ENCODE measurements around the gene TRIM8.
"Not testable (repeated sequence)": the region's sequence is repeated elsewhere in the genome, so short reads cannot be mapped to it uniquely, and the experiment has no call there.

Gene TRIM8

GRCh38 chr10:102670871-102671434, 26.7 kb downstream of the TRIM8 start:
- no peak for DNase-seq

- DNase-seq: no peak
Observed at GRCh38 chr10:102673236-102673818, 29.0 kb downstream of the TRIM8 start.

DNA sequence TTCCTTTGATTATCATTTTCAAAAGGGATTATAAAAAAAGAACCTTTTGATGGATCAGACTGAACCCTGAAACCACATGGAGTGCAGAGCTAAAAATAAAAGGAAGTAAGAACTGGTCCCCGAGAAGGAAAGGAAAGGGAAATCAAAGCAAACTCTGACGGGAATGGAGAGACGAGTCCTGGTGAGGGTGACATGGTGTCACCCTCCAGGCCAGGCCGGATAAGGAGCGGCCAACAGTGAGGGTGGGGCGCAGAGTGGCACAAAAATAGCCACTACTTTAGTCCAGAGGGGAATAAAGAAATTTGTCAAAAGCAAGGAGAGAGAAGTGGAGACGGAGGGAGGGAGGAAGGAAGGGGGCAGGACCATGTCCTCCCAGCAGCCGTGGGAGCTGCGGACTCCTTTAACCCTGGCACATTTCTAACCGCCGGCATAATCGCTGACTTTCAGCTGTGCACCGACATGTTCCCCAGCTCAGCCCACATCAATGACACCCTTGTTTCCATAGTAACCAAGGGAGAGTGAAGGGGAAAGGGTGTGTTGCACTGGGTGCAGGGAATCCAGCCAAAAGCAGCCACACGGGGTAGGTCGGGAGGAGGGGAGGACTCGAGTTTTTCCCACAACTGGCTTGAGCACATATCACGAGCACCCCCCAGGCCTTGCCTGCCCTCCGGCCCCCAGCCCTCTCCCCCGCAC, 29.7 kb downstream of the TRIM8 start:
- DNase-seq: peak in 10 of 14 donors; percentile 14 to 66 (median 52)

DNA sequence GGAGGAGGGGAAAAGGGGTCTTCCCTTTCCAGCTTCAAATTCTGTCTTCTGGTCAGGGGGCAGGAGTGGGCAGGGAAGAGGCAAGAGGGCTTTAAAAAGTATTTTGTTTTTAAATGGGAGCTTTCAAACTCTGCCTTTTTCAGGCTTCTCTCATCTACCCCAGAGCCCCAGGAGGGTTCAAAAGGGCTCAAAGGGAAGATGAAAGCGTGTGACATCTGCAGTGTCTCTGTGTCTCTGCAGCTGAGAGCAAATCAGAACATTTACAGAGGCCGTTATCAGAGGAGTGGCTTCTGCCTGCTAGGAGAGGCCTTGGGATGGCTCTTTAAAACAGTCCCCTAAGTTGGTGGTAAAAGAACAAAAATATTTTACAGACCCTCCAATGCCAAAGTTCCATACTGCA, 30.3 kb downstream of the TRIM8 start:
- peak in 1 of 14 donors; percentile 60 for DNase-seq

DNA sequence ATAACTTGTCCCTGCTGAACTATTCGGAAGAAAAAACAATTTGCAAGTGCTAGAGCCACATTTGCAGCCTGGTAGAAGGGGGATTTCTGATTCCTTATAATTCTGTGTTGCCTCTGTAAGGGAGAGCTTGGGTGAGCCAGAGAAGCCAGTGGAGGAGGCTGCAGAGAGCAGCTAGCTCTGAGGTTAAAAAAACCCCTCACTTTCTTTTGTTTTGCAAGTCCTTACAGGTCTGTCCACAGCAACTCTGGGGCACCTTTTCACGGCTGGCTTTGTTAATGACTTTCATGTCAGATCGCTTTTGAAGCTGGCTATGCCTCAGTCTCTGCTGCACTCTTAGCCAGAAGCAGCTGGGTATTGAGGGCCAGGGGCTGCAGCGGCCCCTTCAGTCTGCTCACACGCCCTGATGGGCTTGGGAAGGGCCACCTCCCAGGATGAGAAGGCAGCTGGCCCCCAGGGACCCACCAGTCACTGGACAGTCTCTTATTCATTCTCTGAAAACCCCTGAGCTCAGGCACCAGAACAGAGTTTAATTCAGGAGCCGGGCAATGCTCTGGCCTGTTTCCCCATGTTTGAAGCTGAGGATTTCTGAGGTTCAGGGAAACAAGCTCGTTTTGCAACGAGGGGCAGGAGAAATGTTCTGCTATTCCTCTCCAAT, 30.9 kb downstream of the TRIM8 start:
- DNase-seq: peak in 2 of 14 donors; percentile 34 to 36

GRCh38 chr10:102675666-102676533, 31.6 kb downstream of the TRIM8 start:
- peak in 3 of 14 donors; percentile 26 to 34 (median 29) for DNase-seq

GRCh38 chr10:102676534-102677315, 32.4 kb downstream of the TRIM8 start:
- DNase-seq: no peak

DNA sequence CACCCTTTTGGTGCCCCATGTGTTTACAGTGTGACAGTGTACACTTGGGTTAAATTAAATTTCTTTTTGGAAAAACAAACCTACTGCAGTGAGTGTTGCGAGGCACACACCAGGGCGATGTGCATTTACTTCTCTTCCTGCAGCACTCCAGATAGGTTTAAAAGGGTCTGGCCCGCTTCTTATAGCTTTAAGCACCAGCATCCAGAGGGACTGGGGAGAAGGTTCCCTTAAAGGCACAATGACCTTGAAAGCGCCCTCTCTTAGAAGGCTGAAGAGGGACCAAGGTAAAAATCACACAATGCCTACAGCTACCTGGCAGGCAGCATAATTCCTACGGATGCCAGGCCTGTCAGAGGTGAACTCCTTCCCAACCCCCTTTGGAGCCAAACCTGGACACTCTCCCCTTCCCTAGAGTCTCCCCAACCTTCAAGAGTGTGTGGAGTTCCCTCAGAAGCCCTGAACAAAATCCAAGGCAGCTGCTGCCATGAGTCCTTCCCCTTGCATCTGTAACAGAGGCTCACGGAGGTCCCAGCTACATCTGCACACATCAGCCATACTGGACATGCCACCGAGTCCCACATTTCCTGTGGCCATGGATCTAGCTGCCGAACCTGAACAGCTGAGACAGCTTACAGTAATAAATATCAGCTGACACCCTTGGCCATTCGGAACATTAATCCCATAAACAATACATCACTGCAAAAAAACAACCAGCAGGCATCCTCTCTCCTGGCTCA, 33.2 kb downstream of the TRIM8 start:
- DNase-seq: no peak

GRCh38 chr10:102678068-102678400, 33.8 kb downstream of the TRIM8 start:
- DNase-seq: no peak

DNA sequence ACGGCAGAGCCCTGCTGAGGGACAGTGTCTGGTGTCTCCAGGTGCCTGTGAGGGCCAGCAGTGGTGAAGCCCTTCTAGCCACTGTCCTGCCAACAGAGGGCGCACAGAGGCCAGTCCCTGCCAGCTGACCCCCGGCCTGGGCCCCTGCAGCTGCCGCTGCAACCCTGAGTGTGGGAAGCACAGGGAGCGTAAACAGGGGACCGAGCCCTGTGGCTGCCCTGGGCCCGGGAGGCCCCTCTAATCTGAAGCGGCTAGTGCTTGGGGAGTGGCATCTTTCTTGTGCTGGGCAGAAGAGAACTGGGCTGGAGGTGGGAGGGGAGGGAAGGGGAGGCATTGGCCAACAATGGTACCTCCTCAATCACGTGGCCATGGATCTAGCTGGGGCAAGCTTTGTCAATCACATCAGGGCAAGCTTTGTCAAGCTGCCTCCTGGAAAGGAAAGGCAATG, 34.6 kb downstream of the TRIM8 start:
- DNase-seq: peak in 11 of 14 donors; percentile 38 to 86 (median 79)

DNA sequence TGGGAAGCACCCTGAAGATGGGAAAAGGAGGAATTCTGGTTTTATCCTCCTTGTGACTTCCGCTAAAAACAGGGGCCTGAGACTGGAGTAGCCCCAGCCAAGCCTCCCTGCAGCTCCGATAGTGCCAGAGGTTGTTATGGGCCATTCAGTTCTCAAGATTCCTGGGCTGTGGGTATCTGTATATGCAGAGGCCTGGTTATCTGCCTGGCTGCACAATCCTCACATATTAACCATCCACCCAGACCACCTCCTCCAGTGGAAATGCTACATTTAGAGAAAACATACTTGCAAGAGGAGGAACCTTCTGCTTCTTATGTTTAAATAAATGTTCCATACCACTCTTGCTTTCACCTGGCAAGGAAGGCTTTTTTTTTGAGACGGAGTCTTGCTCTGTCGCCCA, 35.3 kb downstream of the TRIM8 start:
- DNase-seq: no peak

DNA sequence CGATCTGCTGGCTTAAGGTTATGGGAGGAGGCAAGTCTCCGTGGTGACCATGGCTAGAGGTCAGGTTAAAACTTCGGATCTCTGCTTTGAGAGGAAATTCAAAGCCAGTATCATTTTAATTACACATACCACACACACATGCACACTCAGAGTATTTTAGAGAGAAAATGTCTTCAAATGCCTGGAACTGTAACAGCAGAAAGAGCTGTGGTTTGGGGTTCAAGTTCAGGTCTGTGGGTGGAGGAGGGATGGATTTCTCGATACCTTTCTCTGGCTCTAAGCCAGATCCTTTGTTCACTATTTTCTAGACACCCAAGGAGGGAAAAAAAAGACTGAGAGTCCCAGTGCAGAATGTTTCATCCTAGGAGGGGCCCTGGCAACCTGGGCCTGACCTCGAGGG, 37.4 kb downstream of the TRIM8 start:
- no peak for DNase-seq

- DNase-seq: no peak
Observed at GRCh38 chr10:102682416-102682815, 38.1 kb downstream of the TRIM8 start.

- no peak for DNase-seq
Observed at GRCh38 chr10:102682981-102683380, 38.7 kb downstream of the TRIM8 start.

GRCh38 chr10:102683736-102684135, 39.5 kb downstream of the TRIM8 start:
- DNase-seq: no peak

DNA sequence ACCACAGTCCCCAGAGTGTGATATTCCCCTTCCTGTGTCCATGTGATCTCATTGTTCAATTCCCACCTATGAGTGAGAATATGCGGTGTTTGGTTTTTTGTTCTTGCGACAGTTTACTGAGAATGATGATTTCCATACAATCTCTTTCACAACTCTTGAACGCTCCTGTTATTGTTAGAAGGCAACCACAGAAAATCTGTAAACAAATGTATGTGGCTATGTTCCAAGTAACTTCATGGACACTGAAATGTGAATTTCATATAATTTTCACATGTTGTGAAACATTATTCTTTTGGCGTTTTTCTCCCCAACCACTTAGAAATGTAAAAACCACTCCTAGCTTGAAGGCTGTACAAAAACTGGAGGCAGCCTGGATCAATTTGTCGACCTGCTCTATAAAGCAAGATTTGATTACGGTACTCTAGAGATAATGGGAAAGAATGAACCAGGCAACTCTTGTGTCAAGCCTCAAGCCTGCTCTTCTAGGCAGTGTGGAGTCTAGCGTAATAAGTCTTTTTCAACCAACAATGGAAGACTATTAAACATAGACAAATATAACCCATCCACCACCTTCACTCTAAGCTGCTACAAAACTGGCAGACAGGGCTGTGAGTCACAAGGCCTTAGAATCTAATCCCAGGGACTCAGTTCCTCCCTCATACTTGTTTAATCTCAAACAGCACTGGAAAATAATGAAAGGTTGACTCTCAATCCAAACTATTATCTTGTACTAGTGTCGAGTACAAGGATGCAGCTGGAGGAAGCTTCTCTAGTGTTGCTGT, 47.2 kb downstream of the TRIM8 start:
- DNase-seq: no peak

- not testable (repeated sequence) for DNase-seq
Observed at GRCh38 chr10:102695401-102695800, 51.1 kb downstream of the TRIM8 start.

GRCh38 chr10:102696736-102697135, 52.5 kb downstream of the TRIM8 start:
- DNase-seq: no peak

- DNase-seq: no peak
Observed at GRCh38 chr10:102698894-102699293, 54.6 kb downstream of the TRIM8 start.

- no peak for DNase-seq
Observed at GRCh38 chr10:102701272-102701671, 57.0 kb downstream of the TRIM8 start.
